Activated T-cell treated with anti-CD3 and anti-CD28 coated beads, Interleukin-2, amount 50 U/mL, for 24 hours (primary cell): Measurements from ENCODE around the gene TEAD1.

ENCODE experiments used
- DNase-seq: peaks from one replicate; pipeline ENCODE4 v3.0.0-alpha.2; 2020
- H3K27ac Mint-ChIP-seq: 2 replicates; pipeline ENCODE4 v1.8.0; 2020; ENCODE audit warnings: mild to moderate bottlenecking, mixed read lengths
- H3K27me3 Mint-ChIP-seq: 2 replicates; pipeline ENCODE4 v1.8.0; 2020; ENCODE audit warnings: mixed read lengths
- H3K36me3 Mint-ChIP-seq: 2 replicates; pipeline ENCODE4 v1.8.0; 2020; ENCODE audit warnings: low read depth, mixed read lengths
- H3K4me1 Mint-ChIP-seq: 2 replicates; pipeline ENCODE4 v1.8.0; 2020; ENCODE audit warnings: low read depth, mixed read lengths
- H3K4me3 Mint-ChIP-seq: 2 replicates; pipeline ENCODE4 v1.8.0; 2020; ENCODE audit warnings: mild to moderate bottlenecking, moderate library complexity, mixed read lengths
- H3K9me3 Mint-ChIP-seq: 2 replicates; pipeline ENCODE4 v1.8.0; 2020; ENCODE audit warnings: mixed read lengths

TEAD1 gene

GRCh38 chr11:12698048-12698447, 23.8 kb downstream of the TEAD1 start:
- Mint-ChIP-seq H3K4me1 (peaks cover 15% of the 10 kb centered on the region), H3K27me3 (peaks cover 85% of the 10 kb centered on the region), H3K36me3 (no peaks in the 10 kb centered on the region), H3K4me3 (no peak overlapping the region), H3K9me3 (no peaks in the 10 kb centered on the region), H3K27ac (no peak overlapping the region)
- no peak for DNase-seq

- H3K36me3 Mint-ChIP-seq = no peaks in the 10 kb centered on the region
- no peak overlapping the region for H3K27ac Mint-ChIP-seq
- peaks cover 78% of the 10 kb centered on the region for H3K27me3 Mint-ChIP-seq
- no peaks in the 10 kb centered on the region for H3K9me3 Mint-ChIP-seq
- H3K4me3 Mint-ChIP-seq = no peak overlapping the region
- DNase-seq = no peak
- H3K4me1 Mint-ChIP-seq = peaks cover 3% of the 10 kb centered on the region
Observed at GRCh38 chr11:12701811-12702592, 27.8 kb downstream of the TEAD1 start.

GRCh38 chr11:12702999-12703453, 28.8 kb downstream of the TEAD1 start:
- no peak overlapping the region for H3K4me3 Mint-ChIP-seq
- no peak for DNase-seq
- H3K9me3 Mint-ChIP-seq = no peaks in the 10 kb centered on the region
- H3K36me3 Mint-ChIP-seq = no peaks in the 10 kb centered on the region
- H3K27me3 Mint-ChIP-seq = peaks cover 79% of the 10 kb centered on the region
- H3K27ac Mint-ChIP-seq = no peak overlapping the region
- H3K4me1 Mint-ChIP-seq = peaks cover 2% of the 10 kb centered on the region

GRCh38 chr11:12704049-12704448, 29.8 kb downstream of the TEAD1 start:
- no peaks in the 10 kb centered on the region for H3K4me1 Mint-ChIP-seq
- no peak overlapping the region for H3K4me3 Mint-ChIP-seq
- no peak for DNase-seq
- peaks cover 84% of the 10 kb centered on the region for H3K27me3 Mint-ChIP-seq
- H3K27ac Mint-ChIP-seq = no peak overlapping the region
- no peaks in the 10 kb centered on the region for H3K9me3 Mint-ChIP-seq
- H3K36me3 Mint-ChIP-seq = no peaks in the 10 kb centered on the region

- Mint-ChIP-seq H3K4me1 (no peaks in the 10 kb centered on the region), H3K27ac (no peak overlapping the region), H3K27me3 (peaks cover 85% of the 10 kb centered on the region), H3K4me3 (no peak overlapping the region), H3K9me3 (no peaks in the 10 kb centered on the region), H3K36me3 (no peaks in the 10 kb centered on the region)
- DNase-seq = no peak
Observed at GRCh38 chr11:12705874-12706273, 31.7 kb downstream of the TEAD1 start.

- Mint-ChIP-seq H3K9me3 (no peaks in the 10 kb centered on the region), H3K36me3 (no peaks in the 10 kb centered on the region), H3K4me3 (no peak overlapping the region), H3K27ac (no peak overlapping the region), H3K27me3 (peaks cover 79% of the 10 kb centered on the region), H3K4me1 (no peaks in the 10 kb centered on the region)
- DNase-seq = no peak
Observed at GRCh38 chr11:12706545-12707499, 32.6 kb downstream of the TEAD1 start.

GRCh38 chr11:12707500-12707880, 33.3 kb downstream of the TEAD1 start:
- no peak for DNase-seq
- no peaks in the 10 kb centered on the region for H3K9me3 Mint-ChIP-seq
- H3K27me3 Mint-ChIP-seq = peaks cover 79% of the 10 kb centered on the region
- H3K4me1 Mint-ChIP-seq = no peaks in the 10 kb centered on the region
- H3K36me3 Mint-ChIP-seq = no peaks in the 10 kb centered on the region
- no peak overlapping the region for H3K4me3 Mint-ChIP-seq
- H3K27ac Mint-ChIP-seq = no peak overlapping the region

GRCh38 chr11:12711496-12711895, 37.3 kb downstream of the TEAD1 start:
- Mint-ChIP-seq H3K4me1 (no peaks in the 10 kb centered on the region), H3K36me3 (no peaks in the 10 kb centered on the region), H3K9me3 (no peaks in the 10 kb centered on the region), H3K27me3 (peaks cover 83% of the 10 kb centered on the region), H3K27ac (no peak overlapping the region), H3K4me3 (no peak overlapping the region)
- DNase-seq = no peak

- Mint-ChIP-seq H3K4me3 (no peak overlapping the region), H3K4me1 (peaks cover 5% of the 10 kb centered on the region), H3K9me3 (no peaks in the 10 kb centered on the region), H3K27ac (no peak overlapping the region), H3K36me3 (no peaks in the 10 kb centered on the region), H3K27me3 (peaks cover 85% of the 10 kb centered on the region)
- DNase-seq = no peak
Observed at GRCh38 chr11:12712132-12712531, 37.9 kb downstream of the TEAD1 start.

GRCh38 chr11:12715131-12715530, 40.9 kb downstream of the TEAD1 start:
- no peak for DNase-seq
- peaks cover 77% of the 10 kb centered on the region for H3K27me3 Mint-ChIP-seq
- H3K9me3 Mint-ChIP-seq = no peaks in the 10 kb centered on the region
- H3K27ac Mint-ChIP-seq = no peak overlapping the region
- peaks cover 21% of the 10 kb centered on the region for H3K4me1 Mint-ChIP-seq
- H3K36me3 Mint-ChIP-seq = no peaks in the 10 kb centered on the region
- no peak overlapping the region for H3K4me3 Mint-ChIP-seq

- no peaks in the 10 kb centered on the region for H3K36me3 Mint-ChIP-seq
- DNase-seq = no peak
- peaks cover 21% of the 10 kb centered on the region for H3K4me1 Mint-ChIP-seq
- H3K27ac Mint-ChIP-seq = no peak overlapping the region
- no peak overlapping the region for H3K4me3 Mint-ChIP-seq
- peaks cover 77% of the 10 kb centered on the region for H3K27me3 Mint-ChIP-seq
- no peaks in the 10 kb centered on the region for H3K9me3 Mint-ChIP-seq
Observed at GRCh38 chr11:12715941-12716340, 41.7 kb downstream of the TEAD1 start.

- no peak overlapping the region for H3K27ac Mint-ChIP-seq
- H3K4me3 Mint-ChIP-seq = no peak overlapping the region
- H3K9me3 Mint-ChIP-seq = no peaks in the 10 kb centered on the region
- H3K27me3 Mint-ChIP-seq = peaks cover 83% of the 10 kb centered on the region
- H3K36me3 Mint-ChIP-seq = no peaks in the 10 kb centered on the region
- peaks cover 21% of the 10 kb centered on the region for H3K4me1 Mint-ChIP-seq
- DNase-seq = no peak
Observed at GRCh38 chr11:12716816-12717215, 42.6 kb downstream of the TEAD1 start.

GRCh38 chr11:12717851-12718291, 43.6 kb downstream of the TEAD1 start:
- Mint-ChIP-seq H3K36me3 (no peaks in the 10 kb centered on the region), H3K27me3 (peaks cover 83% of the 10 kb centered on the region), H3K9me3 (no peaks in the 10 kb centered on the region), H3K27ac (peak overlapping the region; percentile 17), H3K4me1 (peaks cover 21% of the 10 kb centered on the region), H3K4me3 (no peak overlapping the region)
- DNase-seq = peak; percentile 47

GRCh38 chr11:12719221-12719620, 45.0 kb downstream of the TEAD1 start:
- no peak overlapping the region for H3K4me3 Mint-ChIP-seq
- H3K27ac Mint-ChIP-seq = no peak overlapping the region
- peaks cover 84% of the 10 kb centered on the region for H3K27me3 Mint-ChIP-seq
- DNase-seq = no peak
- H3K36me3 Mint-ChIP-seq = no peaks in the 10 kb centered on the region
- peaks cover 21% of the 10 kb centered on the region for H3K4me1 Mint-ChIP-seq
- no peaks in the 10 kb centered on the region for H3K9me3 Mint-ChIP-seq
